Activated B cell treated with CpG ODN at 0.5 μM for 24 hours (primary cell): ENCODE measurements around the gene DPH7. TPM values are rescaled to one million over a fixed set of nuclear protein-coding genes. Genes with fewer than 3 reads are reported as not detected.

ENCODE experiments used
- ATAC-seq: fragments of 200-7000 bp; cut with Tn5 transposase; one replicate; pipeline ENCODE4 v1.10.0; 2021; ENCODE audit warnings: low read depth, mild to moderate bottlenecking, moderate library complexity
- CTCF ChIA-PET: fragments of 350-600 bp; sonication (Branson Sonifier 250); formaldehyde crosslinking; loops from one replicate; lab custom pipeline; 2021; ENCODE audit warnings: antibody characterized with exemption; lab: Charles Lee
- POLR2A ChIA-PET: fragments of 350-600 bp; sonication (Branson Sonifier 250); formaldehyde crosslinking; loops from one replicate; lab custom pipeline; 2021; ENCODE audit warnings: antibody characterized with exemption; lab: Charles Lee
- DNase-seq: peaks from one replicate; pipeline ENCODE4 v3.0.0; 2022
- H3K27ac Mint-ChIP-seq: one replicate; pipeline ENCODE4 v1.8.0; 2020; ENCODE audit warnings: mixed read lengths
- H3K27me3 Mint-ChIP-seq: one replicate; pipeline ENCODE4 v1.8.0; 2021; ENCODE audit warnings: mixed read lengths
- H3K36me3 Mint-ChIP-seq: one replicate; pipeline ENCODE4 v1.8.0; 2021; ENCODE audit warnings: low read depth, mixed read lengths
- H3K4me1 Mint-ChIP-seq: one replicate; pipeline ENCODE4 v1.8.0; 2021; ENCODE audit warnings: mixed read lengths
- H3K4me3 Mint-ChIP-seq: one replicate; pipeline ENCODE4 v1.8.0; 2020; ENCODE audit warnings: mild to moderate bottlenecking, mixed read lengths
- H3K9me3 Mint-ChIP-seq: one replicate; pipeline ENCODE4 v1.8.0; 2020; ENCODE audit warnings: mixed read lengths
- intact Hi-C: fragments of 100-400 bp; cut with micrococcal nuclease; formaldehyde crosslinking; loops from one replicate; pipeline ENCODE4 v1.15.1; 2024
- total RNA-seq: library from RNA; stranded (reverse); gene quantifications from 2 replicates; pipeline ENCODE4 v1.2.3, GENCODE V29; 2022
- TF ChIP-seq, protein P1 (sequence below): fragments of 200-600 bp; IDR thresholded peaks from one replicate; pipeline ENCODE4 v1.8.0; 2022; ENCODE audit warnings: antibody characterized with exemption, mild to moderate bottlenecking

Gene DPH7
- total RNA-seq, 1 donor from 2014 or later, result 43.0 TPM

DNA sequence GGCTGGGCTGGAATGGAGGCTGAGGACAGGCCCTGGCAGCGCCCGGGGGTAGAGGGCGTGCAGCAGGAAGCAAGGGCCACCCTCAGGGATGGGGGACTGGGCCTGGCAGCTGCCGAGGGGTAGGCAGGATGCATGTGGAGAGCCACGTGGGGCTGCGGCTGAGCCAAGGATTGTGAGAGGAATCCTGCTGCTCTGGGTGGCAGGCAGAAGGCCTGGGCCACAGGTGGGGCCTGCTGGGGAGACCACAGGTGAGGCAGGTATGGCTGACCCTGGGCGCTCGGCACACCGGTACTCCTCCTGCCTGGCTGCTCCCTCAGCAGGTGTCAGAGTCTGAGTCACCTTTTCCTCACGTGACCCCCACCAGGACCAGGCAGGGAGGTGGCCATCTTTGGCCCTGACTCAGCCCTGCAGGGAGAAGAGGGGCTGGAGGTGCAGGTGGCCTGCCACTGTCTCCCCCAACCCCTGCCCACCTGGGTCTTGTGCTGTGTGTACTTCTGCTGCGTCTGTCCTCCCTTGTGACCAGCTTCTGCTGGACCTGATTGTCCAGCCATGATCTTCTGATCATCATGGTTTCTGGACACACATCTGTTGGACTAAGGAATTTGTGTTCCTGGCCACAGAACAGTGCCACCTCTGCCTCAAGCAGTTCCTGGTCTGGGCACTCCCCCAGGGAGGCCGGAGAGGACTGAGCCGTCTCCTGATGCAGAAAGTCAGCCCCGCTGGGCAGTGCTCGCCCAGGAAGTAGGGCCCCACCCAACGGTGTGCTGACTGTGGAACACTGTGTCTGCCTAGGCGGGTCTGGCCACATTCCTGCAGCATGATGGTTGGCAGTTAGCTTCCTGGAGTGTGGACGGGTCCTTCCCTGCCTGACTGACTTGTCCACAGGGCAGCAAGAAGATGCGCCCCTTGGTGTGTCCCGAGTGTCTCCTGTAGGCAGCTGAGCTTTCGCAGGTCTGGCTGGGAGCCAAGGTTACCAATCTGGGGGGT lies 33.2 kb upstream of the DPH7 start:
- TF ChIP-seq, protein P1, sequence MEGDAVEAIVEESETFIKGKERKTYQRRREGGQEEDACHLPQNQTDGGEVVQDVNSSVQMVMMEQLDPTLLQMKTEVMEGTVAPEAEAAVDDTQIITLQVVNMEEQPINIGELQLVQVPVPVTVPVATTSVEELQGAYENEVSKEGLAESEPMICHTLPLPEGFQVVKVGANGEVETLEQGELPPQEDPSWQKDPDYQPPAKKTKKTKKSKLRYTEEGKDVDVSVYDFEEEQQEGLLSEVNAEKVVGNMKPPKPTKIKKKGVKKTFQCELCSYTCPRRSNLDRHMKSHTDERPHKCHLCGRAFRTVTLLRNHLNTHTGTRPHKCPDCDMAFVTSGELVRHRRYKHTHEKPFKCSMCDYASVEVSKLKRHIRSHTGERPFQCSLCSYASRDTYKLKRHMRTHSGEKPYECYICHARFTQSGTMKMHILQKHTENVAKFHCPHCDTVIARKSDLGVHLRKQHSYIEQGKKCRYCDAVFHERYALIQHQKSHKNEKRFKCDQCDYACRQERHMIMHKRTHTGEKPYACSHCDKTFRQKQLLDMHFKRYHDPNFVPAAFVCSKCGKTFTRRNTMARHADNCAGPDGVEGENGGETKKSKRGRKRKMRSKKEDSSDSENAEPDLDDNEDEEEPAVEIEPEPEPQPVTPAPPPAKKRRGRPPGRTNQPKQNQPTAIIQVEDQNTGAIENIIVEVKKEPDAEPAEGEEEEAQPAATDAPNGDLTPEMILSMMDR, result no peak
- intact Hi-C loops, result no loop called here
- peaks cover 16% of the 10 kb centered on the region for H3K36me3 Mint-ChIP-seq
- H3K27ac Mint-ChIP-seq, result peak overlapping the region; percentile 59
- ChIA-PET CTCF (no interaction called here), POLR2A (no interaction called here)
- H3K4me3 Mint-ChIP-seq, result no peak overlapping the region
- peaks cover 31% of the 10 kb centered on the region for H3K4me1 Mint-ChIP-seq
- H3K27me3 Mint-ChIP-seq, result no peaks in the 10 kb centered on the region
- H3K9me3 Mint-ChIP-seq, result no peaks in the 10 kb centered on the region
- DNase-seq (no peak), ATAC-seq (peak; percentile 68)

DNA sequence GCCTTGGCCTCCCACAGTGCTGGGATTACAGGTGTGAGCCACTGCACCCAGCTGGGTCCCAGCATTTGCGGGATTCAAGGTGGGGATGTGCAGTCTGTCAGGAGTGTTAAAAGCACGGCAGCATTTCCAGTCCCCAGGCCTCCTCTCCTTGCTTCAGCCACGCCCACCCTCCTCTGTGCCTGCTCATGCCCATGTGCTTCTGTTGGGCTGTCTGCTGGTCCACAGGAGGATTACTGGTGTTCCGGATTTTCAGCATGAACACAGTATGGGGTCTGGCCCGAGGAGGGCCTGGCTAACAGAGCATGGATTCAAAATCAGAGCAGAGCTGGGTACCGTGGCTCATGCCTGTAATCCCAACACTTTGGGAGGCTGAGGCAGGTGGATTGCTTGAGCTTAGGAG lies 32.2 kb upstream of the DPH7 start:
- ChIA-PET POLR2A (interaction anchor here (0.7 kb wide), 1 partner anchor 183 kb away, joined by 4 read pairs; no protein-coding TSS in a partner anchor), CTCF (no interaction called here)
- Mint-ChIP-seq H3K36me3 (peaks cover 15% of the 10 kb centered on the region), H3K27ac (no peak overlapping the region), H3K4me1 (peaks cover 33% of the 10 kb centered on the region), H3K4me3 (no peak overlapping the region), H3K9me3 (no peaks in the 10 kb centered on the region), H3K27me3 (no peaks in the 10 kb centered on the region)
- intact Hi-C loops, result no loop called here
- TF ChIP-seq, protein P1, result no peak
- no peak for ATAC-seq
- DNase-seq, result no peak

DNA sequence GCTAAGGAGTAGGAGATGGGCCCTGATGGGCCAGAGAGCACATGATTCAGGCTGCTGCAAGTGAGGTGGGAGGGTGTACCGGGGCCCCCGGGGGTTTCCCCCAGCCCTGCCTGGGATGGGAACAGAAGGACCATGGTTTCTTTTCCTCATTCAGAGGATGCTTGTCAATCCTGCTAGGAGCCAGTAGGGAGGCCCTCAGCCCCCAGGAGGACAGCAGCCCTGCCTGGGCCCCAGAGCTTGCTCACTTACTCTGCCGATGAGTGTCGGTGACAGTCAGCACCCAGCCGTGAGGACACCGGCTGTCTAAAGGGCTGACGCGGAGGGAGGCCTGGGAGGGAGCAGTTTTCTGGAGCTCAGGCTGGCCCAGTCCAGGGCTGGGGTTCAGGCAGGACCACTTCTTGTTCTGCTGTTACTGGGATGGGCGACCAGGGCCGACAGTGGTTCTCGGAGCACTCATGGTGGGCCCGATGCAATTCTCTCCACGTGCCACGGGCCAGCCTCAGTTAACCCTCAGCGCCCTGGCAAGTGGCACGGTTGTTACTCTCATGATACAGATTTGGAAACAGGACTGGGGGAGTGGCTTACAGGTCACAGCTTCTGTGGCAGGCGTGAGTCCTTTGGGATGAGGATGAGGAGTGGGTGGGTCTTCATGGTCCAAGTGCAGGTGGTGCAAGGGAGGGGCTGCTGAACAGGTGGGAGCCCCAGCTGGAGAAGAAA lies 28.6 kb upstream of the DPH7 start:
- Mint-ChIP-seq H3K36me3 (no peaks in the 10 kb centered on the region), H3K9me3 (no peaks in the 10 kb centered on the region), H3K27ac (no peak overlapping the region), H3K27me3 (no peaks in the 10 kb centered on the region), H3K4me1 (peaks cover 29% of the 10 kb centered on the region), H3K4me3 (peak overlapping the region; percentile 75)
- POLR2A ChIA-PET, result interaction anchor here (0.6 to 3.8 kb wide), 3 partner anchors 12 to 107 kb away, joined by 3 to 17 read pairs (median 4); partner anchors contain the start of genes DPH7 and EHMT1
- CTCF ChIA-PET, result no interaction called here
- TF ChIP-seq, protein P1, result no peak
- DNase-seq (no peak), ATAC-seq (no peak)
- intact Hi-C loops, result no loop called here

DNA sequence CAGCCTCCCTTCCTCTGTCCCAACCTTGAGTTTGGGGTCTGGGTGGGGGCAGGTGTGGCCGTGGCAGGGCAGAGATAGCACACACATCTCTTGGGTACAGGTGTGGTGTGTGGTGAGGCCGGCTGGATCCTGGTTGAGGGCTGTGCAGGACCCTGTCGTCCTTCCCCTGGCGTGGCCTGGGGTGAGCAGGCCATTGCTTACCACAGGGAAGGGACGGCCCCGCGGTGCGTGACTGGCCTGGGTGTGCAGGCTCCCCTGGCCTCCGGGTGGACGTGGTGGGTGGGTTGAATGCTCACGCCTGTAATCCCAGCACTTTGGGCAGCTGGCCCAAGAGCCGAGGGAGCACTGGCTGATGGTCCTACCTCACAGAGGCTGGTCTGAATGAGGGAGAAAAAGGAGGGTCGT lies 28.0 kb upstream of the DPH7 start:
- H3K27ac Mint-ChIP-seq, result no peak overlapping the region
- intact Hi-C loops, result no loop called here

More for the DNA sequence above, 28.0 kb upstream of the DPH7 start:
- ChIA-PET CTCF (no interaction called here), POLR2A (interaction anchor here (0.6 to 3.8 kb wide), 2 partner anchors 13 to 107 kb away, joined by 4 to 17 read pairs; partner anchors contain the start of gene EHMT1)
- no peak for DNase-seq
- H3K27me3 Mint-ChIP-seq, result no peaks in the 10 kb centered on the region
- ATAC-seq, result no peak
- TF ChIP-seq, protein P1, result no peak
- no peaks in the 10 kb centered on the region for H3K36me3 Mint-ChIP-seq
- H3K4me1 Mint-ChIP-seq, result peaks cover 23% of the 10 kb centered on the region
- peak overlapping the region; percentile 75 for H3K4me3 Mint-ChIP-seq
- no peaks in the 10 kb centered on the region for H3K9me3 Mint-ChIP-seq
